Colonic mucosa (tissue), 4 donors: ENCODE measurements around the gene OBSCN. TPM values are rescaled to one million over a fixed set of nuclear protein-coding genes. Genes with fewer than 3 reads are reported as not detected.

Source experiments
- DNase-seq: peaks from one replicate; pipeline ENCODE4 v3.0.0-alpha.2; 2020
- H3K27ac ChIP-seq: fragments of 200-600 bp; one replicate; pipeline ENCODE4 v1.8.0; 2021
- H3K27me3 ChIP-seq: fragments of 200-600 bp; one replicate; pipeline ENCODE4 v1.8.0; 2021
- H3K36me3 ChIP-seq: fragments of 200-600 bp; one replicate; pipeline ENCODE4 v1.8.0; 2021
- H3K4me1 ChIP-seq: fragments of 200-600 bp; one replicate; pipeline ENCODE4 v1.8.0; 2021; ENCODE audit warnings: mild to moderate bottlenecking
- H3K4me3 ChIP-seq: fragments of 200-600 bp; one replicate; pipeline ENCODE4 v1.8.0; 2021
- H3K9ac ChIP-seq, 2 donors: one replicate each; pipeline ENCODE4 v1.7.0; 2013; ENCODE audit warnings: control low read depth in 2 of 2, low read depth in 2 of 2, low read length in 2 of 2
- H3K9me3 ChIP-seq: fragments of 200-600 bp; one replicate; pipeline ENCODE4 v1.8.0; 2021
- intact Hi-C: fragments of 100-400 bp; cut with DNase I; formaldehyde crosslinking; loops from one replicate; pipeline ENCODE4 v1.14.1; 2022
- total RNA-seq, 2 donors: library from RNA; stranded (reverse); fragmentation: NEBNext Ultra II Directional in 1 of 2; extraction: Animal tissue kit (Norgen Biotek cat#: 25700) in 1 of 2; gene quantifications; one replicate each; pipeline ENCODE4 v1.2.1, GENCODE V29; 2021
- TF ChIP-seq, protein P1 (sequence below): fragments of 200-600 bp; IDR thresholded peaks from one replicate; pipeline ENCODE4 v1.8.0; 2022; ENCODE audit warnings: antibody characterized with exemption, mild to moderate bottlenecking
- donor health status: healthy.
- donor health status: DM: no; HTN: no; CAD: no.
- donor health status: DM: no; HTN: no; CAD: no.

Gene OBSCN
- total RNA-seq, 2 donors from 2014 or later = 3.6 to 7.9 TPM

DNA sequence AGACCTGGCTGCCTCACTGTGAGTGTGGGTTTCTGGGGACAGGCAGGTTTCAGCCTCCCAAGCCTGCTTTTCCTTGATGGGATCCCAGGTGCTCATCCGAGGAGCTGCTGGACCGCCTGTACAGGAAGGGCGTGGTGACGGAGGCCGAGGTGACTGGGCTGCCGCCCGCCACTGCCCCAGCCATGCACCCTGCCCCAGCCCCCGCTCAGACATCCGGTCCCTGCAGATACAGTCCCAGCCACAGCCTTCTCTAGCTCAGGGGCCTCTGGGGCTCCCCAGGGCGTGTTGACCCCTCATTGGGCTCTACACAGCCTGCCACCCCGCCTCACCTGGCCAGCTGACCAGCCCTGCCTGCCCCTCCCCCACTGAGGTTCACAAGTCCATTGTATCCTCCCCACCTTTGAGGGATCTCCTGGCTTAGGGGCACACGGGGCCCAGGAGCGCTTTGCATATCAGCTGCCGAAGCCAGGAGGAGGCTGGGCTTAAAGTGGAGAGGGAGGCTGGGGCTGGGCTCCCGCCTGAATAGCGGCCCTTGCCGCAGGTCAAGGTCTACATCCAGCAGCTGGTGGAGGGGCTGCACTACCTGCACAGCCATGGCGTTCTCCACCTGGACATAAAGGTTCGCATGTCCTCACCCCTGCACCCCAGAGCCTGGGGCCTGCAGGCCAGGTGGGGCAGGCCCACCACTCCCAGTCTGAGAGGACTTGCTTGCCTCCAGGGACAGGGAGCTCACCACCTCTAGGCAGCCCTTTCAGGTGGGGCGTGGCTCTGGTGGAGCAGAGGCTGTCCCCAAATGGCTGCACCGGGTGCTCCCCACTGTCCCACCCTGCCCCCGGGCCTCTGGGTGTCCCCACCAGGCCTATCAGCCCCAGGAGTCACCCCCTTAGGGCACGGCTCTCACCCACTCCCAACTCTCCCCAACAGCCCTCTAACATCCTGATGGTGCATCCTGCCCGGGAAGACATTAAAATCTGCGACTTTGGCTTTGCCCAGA is 160.3 kb downstream of the OBSCN start:
- H3K4me1 ChIP-seq = no peaks in the 10 kb centered on the region
- TF ChIP-seq, protein P1, sequence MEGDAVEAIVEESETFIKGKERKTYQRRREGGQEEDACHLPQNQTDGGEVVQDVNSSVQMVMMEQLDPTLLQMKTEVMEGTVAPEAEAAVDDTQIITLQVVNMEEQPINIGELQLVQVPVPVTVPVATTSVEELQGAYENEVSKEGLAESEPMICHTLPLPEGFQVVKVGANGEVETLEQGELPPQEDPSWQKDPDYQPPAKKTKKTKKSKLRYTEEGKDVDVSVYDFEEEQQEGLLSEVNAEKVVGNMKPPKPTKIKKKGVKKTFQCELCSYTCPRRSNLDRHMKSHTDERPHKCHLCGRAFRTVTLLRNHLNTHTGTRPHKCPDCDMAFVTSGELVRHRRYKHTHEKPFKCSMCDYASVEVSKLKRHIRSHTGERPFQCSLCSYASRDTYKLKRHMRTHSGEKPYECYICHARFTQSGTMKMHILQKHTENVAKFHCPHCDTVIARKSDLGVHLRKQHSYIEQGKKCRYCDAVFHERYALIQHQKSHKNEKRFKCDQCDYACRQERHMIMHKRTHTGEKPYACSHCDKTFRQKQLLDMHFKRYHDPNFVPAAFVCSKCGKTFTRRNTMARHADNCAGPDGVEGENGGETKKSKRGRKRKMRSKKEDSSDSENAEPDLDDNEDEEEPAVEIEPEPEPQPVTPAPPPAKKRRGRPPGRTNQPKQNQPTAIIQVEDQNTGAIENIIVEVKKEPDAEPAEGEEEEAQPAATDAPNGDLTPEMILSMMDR = no peak
- H3K27me3 ChIP-seq = peaks cover 8% of the 10 kb centered on the region
- intact Hi-C loops = no loop called here
- H3K9ac ChIP-seq = no peak overlapping the region
- H3K36me3 ChIP-seq = no peaks in the 10 kb centered on the region
- H3K4me3 ChIP-seq = no peak overlapping the region
- DNase-seq = no peak
- no peak overlapping the region for H3K27ac ChIP-seq
- no peaks in the 10 kb centered on the region for H3K9me3 ChIP-seq

DNA sequence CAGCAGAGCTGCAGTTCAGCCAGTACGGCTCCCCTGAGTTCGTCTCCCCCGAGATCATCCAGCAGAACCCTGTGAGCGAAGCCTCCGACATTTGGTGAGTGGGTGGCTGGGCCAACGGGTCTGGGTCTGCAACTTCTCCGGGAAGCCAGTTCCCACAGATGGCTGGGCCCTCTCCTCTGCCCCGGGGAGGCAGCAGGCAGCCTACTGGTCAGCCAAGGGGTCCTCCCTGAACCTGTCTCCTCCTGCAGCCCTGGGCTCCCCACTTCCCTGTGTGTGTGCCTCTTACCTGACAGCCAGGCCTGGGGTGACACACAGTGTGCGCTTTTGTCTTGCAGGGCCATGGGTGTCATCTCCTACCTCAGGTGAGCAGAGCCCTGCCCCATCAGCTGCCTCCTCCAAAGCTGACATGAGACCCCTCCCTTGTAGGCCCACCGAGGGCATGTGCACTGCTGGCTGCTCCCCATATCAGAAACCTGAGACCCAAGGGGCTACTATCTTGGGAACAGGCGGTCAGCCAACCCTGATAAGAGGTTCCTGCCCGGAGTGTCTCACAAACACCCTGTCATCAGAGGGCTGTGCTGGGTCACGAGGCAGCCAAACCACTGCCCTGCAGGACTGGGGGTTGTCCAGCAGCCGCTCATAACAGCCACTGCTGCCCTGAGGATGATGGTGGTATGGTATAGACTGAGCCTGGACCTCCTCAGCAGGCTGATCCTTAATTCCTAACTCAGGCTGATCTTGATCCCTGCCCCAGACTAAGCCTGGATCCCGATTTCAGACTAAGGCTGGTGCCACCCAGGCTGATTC is 161.2 kb downstream of the OBSCN start:
- TF ChIP-seq, protein P1 = no peak
- no peak for DNase-seq

DNA sequence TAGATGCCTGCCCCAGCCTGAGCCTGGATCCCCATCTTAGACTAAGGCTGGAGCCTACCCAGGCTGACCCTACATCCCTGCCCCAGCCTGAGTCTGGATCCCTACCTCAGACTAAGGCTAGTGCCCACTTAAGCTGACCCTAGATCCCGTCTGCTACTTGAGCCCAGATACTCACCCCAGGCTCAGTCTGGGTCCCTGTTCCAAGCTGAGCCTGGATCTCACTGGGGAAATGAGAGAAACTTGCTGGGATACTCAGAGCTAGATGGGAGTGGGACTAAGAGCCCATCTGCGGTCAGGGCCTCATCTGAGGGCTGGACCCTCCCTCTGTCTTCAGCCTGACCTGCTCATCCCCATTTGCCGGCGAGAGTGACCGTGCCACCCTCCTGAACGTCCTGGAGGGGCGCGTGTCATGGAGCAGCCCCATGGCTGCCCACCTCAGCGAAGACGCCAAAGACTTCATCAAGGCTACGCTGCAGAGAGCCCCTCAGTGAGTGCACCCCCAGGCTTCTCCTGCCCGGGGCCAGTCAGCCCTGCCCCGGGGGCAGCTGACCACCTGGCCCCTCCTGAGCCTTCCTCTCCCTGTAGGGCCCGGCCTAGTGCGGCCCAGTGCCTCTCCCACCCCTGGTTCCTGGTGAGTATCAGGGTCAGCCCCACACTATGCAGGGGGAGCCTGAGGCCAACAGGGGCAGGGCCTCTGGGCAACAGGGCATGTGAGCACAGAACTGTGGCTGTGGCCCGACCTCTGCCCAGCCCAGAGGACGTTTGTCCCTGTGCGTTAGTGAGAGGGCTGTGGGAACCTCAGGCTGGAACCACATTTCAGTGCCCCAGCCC is 162.0 kb downstream of the OBSCN start:
- DNase-seq = no peak
- H3K4me1 ChIP-seq = no peaks in the 10 kb centered on the region
- TF ChIP-seq, protein P1 = no peak
- peaks cover 8% of the 10 kb centered on the region for H3K27me3 ChIP-seq
- H3K9me3 ChIP-seq = no peaks in the 10 kb centered on the region
- H3K27ac ChIP-seq = no peak overlapping the region
- H3K4me3 ChIP-seq = no peak overlapping the region
- intact Hi-C loops = no loop called here
- H3K36me3 ChIP-seq = no peaks in the 10 kb centered on the region
- no peak overlapping the region for H3K9ac ChIP-seq

More for the DNA sequence above, 161.2 kb downstream of the OBSCN start:
- H3K27me3 ChIP-seq = peaks cover 8% of the 10 kb centered on the region
- H3K36me3 ChIP-seq = no peaks in the 10 kb centered on the region
- no peaks in the 10 kb centered on the region for H3K9me3 ChIP-seq
- intact Hi-C loops = no loop called here
- H3K4me3 ChIP-seq = no peak overlapping the region
- no peaks in the 10 kb centered on the region for H3K4me1 ChIP-seq
- no peak overlapping the region for H3K9ac ChIP-seq
- no peak overlapping the region for H3K27ac ChIP-seq

DNA sequence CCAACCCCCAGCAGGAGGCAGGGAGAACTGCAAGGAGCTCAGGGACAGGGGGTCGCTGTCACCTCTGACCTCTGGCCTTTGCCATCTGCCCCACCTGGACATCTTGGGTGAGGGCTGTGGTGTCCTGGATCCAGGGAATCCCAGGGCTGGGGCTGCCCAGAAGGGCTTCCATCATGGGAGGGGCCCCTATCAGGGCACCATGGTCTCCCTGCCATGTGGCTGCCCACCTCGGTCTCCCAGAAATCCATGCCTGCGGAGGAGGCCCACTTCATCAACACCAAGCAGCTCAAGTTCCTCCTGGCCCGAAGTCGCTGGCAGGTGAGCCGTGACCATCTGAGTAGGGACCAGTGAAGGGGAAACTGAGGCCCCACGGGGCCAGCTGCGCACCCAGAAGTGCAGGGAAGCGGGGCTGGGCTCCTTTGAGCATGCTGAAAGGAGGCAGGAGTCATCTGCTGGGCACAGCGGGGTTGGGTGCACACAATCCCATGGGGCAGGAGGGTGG is 162.6 kb downstream of the OBSCN start:
- DNase-seq = no peak
- Histone ChIP-seq H3K36me3 (no peaks in the 10 kb centered on the region), H3K4me3 (no peak overlapping the region), H3K27ac (no peak overlapping the region), H3K9ac (no peak overlapping the region), H3K9me3 (no peaks in the 10 kb centered on the region), H3K27me3 (peaks cover 8% of the 10 kb centered on the region), H3K4me1 (no peaks in the 10 kb centered on the region)
- TF ChIP-seq, protein P1 = no peak
- intact Hi-C loops = no loop called here
